ENCODE data around the gene KHK. TPM values are rescaled to one million over a fixed set of nuclear protein-coding genes. Genes with fewer than 3 reads are reported as not detected.
"Not testable (repeated sequence)": the region's sequence is repeated elsewhere in the genome, so short reads cannot be mapped to it uniquely, and the experiment has no call there.

KHK gene
- total RNA-seq, 1 donor from 2014 or later = 3.6 TPM

DNA sequence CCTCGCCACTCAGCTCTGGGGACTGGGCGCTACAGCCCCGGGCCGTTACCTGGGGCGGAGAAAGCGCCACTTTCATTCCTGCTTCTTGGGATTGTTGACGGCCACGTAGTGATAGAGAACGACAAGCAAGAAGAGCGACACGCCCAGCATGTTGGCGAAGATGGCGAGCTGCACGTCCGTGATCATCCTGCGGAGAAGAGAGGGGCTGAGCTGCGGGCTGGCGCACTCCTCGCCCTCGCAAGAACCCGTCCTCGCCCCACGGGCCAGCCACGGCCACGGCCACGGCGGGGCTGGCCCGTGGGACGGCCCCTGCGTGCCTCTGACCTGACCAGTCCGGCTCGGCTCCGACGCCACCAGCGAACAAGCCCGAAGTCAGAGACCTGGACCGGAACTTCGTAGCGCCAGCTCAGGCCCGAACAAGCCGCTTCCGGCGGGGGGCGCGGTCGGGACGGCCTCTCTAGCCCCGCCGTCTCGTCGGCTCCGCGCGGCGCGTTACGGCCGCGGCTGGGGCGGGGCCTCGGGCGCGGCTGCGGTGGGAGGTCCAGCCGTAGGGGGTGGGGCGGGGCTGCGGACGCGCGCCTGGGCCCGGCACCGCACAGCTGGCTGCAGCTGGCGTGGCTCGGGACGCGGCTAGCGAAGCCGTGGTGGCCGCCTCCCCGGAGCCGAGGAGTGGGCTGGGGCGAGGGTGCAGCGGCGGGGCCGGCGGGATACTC, 15.1 kb upstream of the KHK start, which contains the start of gene OST4:
Gene OST4, minus strand, starts transcription at position 378 of the 713 bp plus-strand sequence.
- Mint-ChIP-seq H3K27ac (peak within 1 kb of the TSS; percentile 98), H3K4me3 (peak within 1 kb of the TSS; percentile 99), H3K4me1 (peaks cover 51% of the 10 kb centered on the region), H3K27me3 (ENCODE audit: low read depth) (no peaks in the 10 kb centered on the region), H3K36me3 (peaks cover 11% of the 10 kb centered on the region), H3K9me3 (no peaks in the 10 kb centered on the region)
- TF ChIP-seq, protein P1, sequence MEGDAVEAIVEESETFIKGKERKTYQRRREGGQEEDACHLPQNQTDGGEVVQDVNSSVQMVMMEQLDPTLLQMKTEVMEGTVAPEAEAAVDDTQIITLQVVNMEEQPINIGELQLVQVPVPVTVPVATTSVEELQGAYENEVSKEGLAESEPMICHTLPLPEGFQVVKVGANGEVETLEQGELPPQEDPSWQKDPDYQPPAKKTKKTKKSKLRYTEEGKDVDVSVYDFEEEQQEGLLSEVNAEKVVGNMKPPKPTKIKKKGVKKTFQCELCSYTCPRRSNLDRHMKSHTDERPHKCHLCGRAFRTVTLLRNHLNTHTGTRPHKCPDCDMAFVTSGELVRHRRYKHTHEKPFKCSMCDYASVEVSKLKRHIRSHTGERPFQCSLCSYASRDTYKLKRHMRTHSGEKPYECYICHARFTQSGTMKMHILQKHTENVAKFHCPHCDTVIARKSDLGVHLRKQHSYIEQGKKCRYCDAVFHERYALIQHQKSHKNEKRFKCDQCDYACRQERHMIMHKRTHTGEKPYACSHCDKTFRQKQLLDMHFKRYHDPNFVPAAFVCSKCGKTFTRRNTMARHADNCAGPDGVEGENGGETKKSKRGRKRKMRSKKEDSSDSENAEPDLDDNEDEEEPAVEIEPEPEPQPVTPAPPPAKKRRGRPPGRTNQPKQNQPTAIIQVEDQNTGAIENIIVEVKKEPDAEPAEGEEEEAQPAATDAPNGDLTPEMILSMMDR (IDR thresholded peaks at IDR 0.05; ENCODE audit: unreplicated experiment) = no peak
- peak; percentile 82 to 93 for DNase-seq (ENCODE audit: low spot score in 2 of 2, unreplicated experiment in 2 of 2)

DNA sequence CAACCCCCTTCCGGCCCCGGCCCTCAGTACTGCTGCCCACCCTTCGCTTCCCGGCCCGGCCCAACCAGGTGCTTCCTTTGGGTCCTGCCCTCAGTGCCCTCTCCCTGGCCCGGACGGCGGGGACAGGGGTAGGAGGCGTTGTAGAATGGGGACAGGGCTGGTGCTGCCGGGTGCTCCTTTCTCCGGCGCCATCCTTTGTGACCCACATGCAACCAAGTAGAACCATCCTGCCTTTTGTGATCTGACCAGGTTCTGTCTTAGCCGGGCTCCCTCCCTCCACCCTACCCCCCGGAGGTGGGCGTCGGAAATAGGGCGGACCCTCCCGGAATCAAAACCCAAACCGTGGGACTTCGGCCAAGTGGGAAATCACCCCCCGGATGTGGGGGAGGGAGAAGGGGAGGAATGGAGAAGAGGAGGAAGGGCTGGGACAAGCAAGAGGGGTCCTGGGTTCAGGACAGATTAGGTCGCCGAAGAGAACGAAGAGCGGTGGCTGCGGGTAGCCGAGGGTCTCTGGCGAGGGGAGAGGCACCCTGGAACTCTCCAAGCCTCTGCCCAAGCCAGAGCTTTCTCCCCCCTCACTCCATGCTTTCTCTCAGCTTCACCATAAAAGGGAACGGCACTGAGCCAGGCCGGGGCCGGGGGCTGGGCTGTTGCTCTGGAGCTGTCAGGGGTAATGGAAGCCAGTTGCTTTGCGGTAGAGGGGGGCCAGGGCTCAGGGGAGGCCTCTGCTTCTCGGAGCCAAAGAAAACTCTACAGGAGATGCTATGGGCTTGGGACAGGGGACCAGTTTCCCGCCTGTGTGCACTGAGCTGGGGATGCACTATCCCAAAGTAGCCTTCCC, 14.4 kb upstream of the KHK start:
- DNase-seq (ENCODE audit: low spot score in 2 of 2, unreplicated experiment in 2 of 2) = peak; percentile 69 to 86
- Mint-ChIP-seq H3K9me3 (no peaks in the 10 kb centered on the region), H3K36me3 (peaks cover 11% of the 10 kb centered on the region), H3K27me3 (ENCODE audit: low read depth) (no peaks in the 10 kb centered on the region), H3K4me1 (peaks cover 57% of the 10 kb centered on the region), H3K27ac (peak overlapping the region; percentile 98), H3K4me3 (peak overlapping the region; percentile 83)
- TF ChIP-seq, protein P1 (IDR thresholded peaks at IDR 0.05; ENCODE audit: unreplicated experiment) = no peak

DNA sequence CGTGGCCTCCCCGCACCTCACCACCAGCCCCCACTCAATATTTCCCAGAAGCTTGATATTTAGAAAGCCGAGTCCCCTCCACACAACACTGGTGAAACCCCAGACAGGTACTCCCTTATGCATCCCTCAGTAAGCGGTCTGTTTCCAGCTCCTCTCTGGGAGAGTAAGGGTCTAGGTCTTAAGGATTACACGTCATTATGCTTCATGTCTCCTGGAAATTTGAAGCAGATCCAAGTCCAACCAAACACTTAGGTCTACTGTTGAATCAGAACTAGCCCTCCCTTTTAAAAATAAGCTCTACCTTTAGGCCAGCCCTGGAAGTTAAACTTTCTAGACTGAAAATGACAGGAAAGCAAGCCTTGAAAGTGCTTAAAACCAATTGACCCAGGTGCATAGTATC, 13.7 kb upstream of the KHK start:
- DNase-seq (ENCODE audit: low spot score in 2 of 2, unreplicated experiment in 2 of 2) = no peak
- Mint-ChIP-seq H3K27ac (peak overlapping the region; percentile 98), H3K4me3 (peak overlapping the region; percentile 83), H3K9me3 (no peaks in the 10 kb centered on the region), H3K4me1 (peaks cover 62% of the 10 kb centered on the region), H3K36me3 (peaks cover 11% of the 10 kb centered on the region), H3K27me3 (ENCODE audit: low read depth) (no peaks in the 10 kb centered on the region)
- TF ChIP-seq, protein P1 (IDR thresholded peaks at IDR 0.05; ENCODE audit: unreplicated experiment) = no peak

DNA sequence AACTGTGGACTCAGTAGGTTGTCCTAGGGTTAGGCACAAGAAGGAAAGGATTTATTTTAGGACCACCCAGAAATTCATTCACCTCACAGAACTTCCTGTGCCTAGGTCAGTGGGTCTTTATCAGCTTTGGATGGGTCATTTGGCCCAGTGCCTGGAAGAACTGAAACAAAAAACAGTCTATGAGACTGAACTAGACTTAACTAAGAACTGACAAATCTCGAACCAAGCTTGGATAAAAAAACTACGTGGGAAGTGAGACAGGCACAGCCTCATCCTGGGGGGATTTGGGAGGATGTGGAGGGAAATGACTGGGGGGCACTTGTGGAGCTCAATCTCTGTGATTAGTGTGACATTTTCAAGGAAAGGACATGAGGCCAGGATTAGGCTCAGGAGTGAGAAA, 12.8 kb upstream of the KHK start:
- no peak overlapping the region for H3K4me3 Mint-ChIP-seq
- no peak for DNase-seq (ENCODE audit: low spot score in 2 of 2, unreplicated experiment in 2 of 2)
- peaks cover 69% of the 10 kb centered on the region for H3K4me1 Mint-ChIP-seq
- H3K9me3 Mint-ChIP-seq = no peaks in the 10 kb centered on the region
- peak overlapping the region; percentile 98 for H3K27ac Mint-ChIP-seq
- no peaks in the 10 kb centered on the region for H3K27me3 Mint-ChIP-seq (ENCODE audit: low read depth)
- TF ChIP-seq, protein P1 (IDR thresholded peaks at IDR 0.05; ENCODE audit: unreplicated experiment) = no peak
- H3K36me3 Mint-ChIP-seq = peaks cover 7% of the 10 kb centered on the region

DNA sequence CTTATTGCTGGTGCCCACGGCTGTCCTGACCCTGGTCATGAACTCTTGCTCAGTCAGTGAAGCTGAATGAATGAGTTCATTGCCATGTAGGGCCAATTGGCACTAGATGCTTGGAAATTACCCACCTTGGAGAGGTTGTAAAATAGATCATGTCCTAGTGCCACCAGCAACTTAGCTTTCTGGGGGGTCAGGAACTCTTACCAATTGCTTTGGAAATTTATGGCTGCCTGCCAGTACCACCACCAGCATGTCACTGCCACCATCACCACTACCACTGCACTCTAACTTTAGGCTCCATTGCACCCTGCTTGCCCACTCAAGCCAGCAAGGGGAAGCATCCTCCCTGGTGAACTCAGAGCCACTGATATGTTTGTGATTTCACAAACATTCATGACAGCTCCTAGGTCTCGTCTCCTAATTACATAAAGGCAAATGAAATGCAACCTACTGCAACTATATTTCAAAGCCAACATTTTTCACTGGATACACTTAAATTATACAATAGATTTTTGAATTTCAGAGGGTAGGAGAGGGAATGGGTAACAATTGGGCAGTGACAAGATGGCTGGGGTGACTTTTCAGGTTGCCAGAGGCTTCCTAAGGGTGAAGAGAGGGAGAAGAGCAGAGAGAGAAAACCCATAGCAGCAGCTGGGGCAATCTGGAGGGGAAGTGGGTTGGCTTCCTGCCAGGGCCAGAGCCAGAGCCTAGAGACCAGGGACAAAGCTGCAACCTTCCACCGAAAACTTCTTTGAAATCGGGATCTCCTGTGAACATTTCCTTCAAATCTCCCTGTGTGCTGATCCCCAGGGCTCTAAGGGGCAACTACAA, 11.6 kb upstream of the KHK start:
- H3K4me1 Mint-ChIP-seq = peaks cover 65% of the 10 kb centered on the region
- no peak overlapping the region for H3K4me3 Mint-ChIP-seq
- peak overlapping the region; percentile 98 for H3K27ac Mint-ChIP-seq

DNA sequence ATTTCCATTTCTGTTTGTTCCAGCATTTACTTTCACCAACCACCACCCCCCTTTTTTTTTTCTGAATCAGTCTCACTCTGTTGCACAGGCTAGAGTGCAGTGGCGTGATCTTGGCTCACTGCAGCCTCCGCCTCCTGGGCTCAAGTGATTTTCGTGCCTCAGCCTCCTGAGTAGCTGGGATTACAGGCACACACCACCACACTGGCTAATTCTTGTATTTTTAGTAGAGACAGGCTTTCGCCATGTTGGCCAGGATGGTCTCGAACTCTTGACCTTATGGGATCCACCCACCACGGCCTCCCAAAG, 11.1 kb upstream of the KHK start:
- DNase-seq (ENCODE audit: low spot score in 2 of 2, unreplicated experiment in 2 of 2); H3K4me3 Mint-ChIP-seq; H3K36me3 Mint-ChIP-seq; H3K9me3 Mint-ChIP-seq; H3K27me3 Mint-ChIP-seq (ENCODE audit: low read depth): not testable (repeated sequence)
- Mint-ChIP-seq H3K27ac (peak overlapping the region; percentile 84), H3K4me1 (peaks cover 64% of the 10 kb centered on the region)

More for the DNA sequence above, 11.6 kb upstream of the KHK start:
- TF ChIP-seq, protein P1 (IDR thresholded peaks at IDR 0.05; ENCODE audit: unreplicated experiment) = no peak
- Mint-ChIP-seq H3K36me3 (peaks cover under 1% of the 10 kb centered on the region), H3K9me3 (no peaks in the 10 kb centered on the region), H3K27me3 (ENCODE audit: low read depth) (no peaks in the 10 kb centered on the region)
- no peak for DNase-seq (ENCODE audit: low spot score in 2 of 2, unreplicated experiment in 2 of 2)

Data from mesothelial cell of epicardium (in vitro differentiated cells).